Cardiac muscle cell (in vitro differentiated cells and primary cell): ENCODE measurements around the gene TTF1. TPM values are rescaled to one million over a fixed set of nuclear protein-coding genes. Genes with fewer than 3 reads are reported as not detected.

ENCODE experiments used
- DNase-seq, 2 donors: peaks; one replicate each; pipeline versions ENCODE4 v3.0.0 to v3.0.0-alpha.2; 2010 to 2017; ENCODE audit warnings: low read depth in 1 of 2, low spot score in 1 of 2
- H3K27ac ChIP-seq: fragments of 200-600 bp; sonication (generic); 2 replicates; pipeline ENCODE4 v1.5.1; 2016
- H3K27me3 ChIP-seq: fragments of 200-600 bp; sonication (generic); 2 replicates; pipeline ENCODE4 v1.6.0; 2016; ENCODE audit warnings: control low read depth
- H3K36me3 ChIP-seq: fragments of 200-600 bp; sonication (generic); 2 replicates; pipeline ENCODE4 v1.5.1; 2016; ENCODE audit warnings: control low read depth
- H3K4me1 ChIP-seq: fragments of 200-600 bp; sonication (generic); 2 replicates; pipeline ENCODE4 v1.8.1; 2017; ENCODE audit warnings: low read depth, mild to moderate bottlenecking, mixed run types
- H3K4me3 ChIP-seq: fragments of 200-600 bp; sonication (generic); 2 replicates; pipeline ENCODE4 v1.5.1; 2016; ENCODE audit warnings: mild to moderate bottlenecking
- H3K9me3 ChIP-seq: fragments of 200-600 bp; sonication (generic); 2 replicates; pipeline ENCODE4 v1.5.1; 2017; ENCODE audit warnings: low read depth, mild to moderate bottlenecking, control low read depth
- CTCF ChIP-seq: IDR thresholded peaks from 2 replicates; pipeline ENCODE4 v1.5.1; 2012; ENCODE audit warnings: low read depth, mild to moderate bottlenecking, low read length
- polyA plus RNA-seq: library from polyadenylated mRNA; unstranded; fragments of >200 nt; fragmentation: Nextera tagmentation; extraction: Ambion mirVana; gene quantifications from 2 replicates; pipeline ENCODE4 v1.2.1, GENCODE V29; 2016
- total RNA-seq: library from RNA; depleted of rRNA; stranded (reverse); fragments of >200 nt; gene quantifications from 2 replicates; pipeline ENCODE4 v1.2.3, GENCODE V29; 2016

The TTF1 gene
- total and polyA plus RNA-seq, 2 experiments from 2014 or later: 8.8 to 10.9 TPM

- H3K36me3 ChIP-seq: peaks cover 6% of the 10 kb centered on the region
- peaks cover 3% of the 10 kb centered on the region for H3K4me1 ChIP-seq
- H3K4me3 ChIP-seq: no peak overlapping the region
- peaks cover 3% of the 10 kb centered on the region for H3K27me3 ChIP-seq
- no peak overlapping the region for H3K27ac ChIP-seq
- peak in 1 of 2 donors; percentile 80 for DNase-seq
- no peaks in the 10 kb centered on the region for H3K9me3 ChIP-seq
- no peak for TF ChIP-seq CTCF
Observed at GRCh38 chr9:132404228-132404881, 2.3 kb downstream of the TTF1 start.

GRCh38 chr9:132401824-132402223 lies 4.8 kb downstream of the TTF1 start:
- no peak overlapping the region for H3K4me3 ChIP-seq
- no peaks in the 10 kb centered on the region for H3K27me3 ChIP-seq
- TF ChIP-seq CTCF: no peak
- H3K4me1 ChIP-seq: peaks cover 3% of the 10 kb centered on the region
- no peak overlapping the region for H3K27ac ChIP-seq
- peaks cover 22% of the 10 kb centered on the region for H3K36me3 ChIP-seq
- no peaks in the 10 kb centered on the region for H3K9me3 ChIP-seq
- no peak for DNase-seq

GRCh38 chr9:132395560-132395959 lies 11.1 kb downstream of the TTF1 start:
- Histone ChIP-seq H3K27ac (no peak overlapping the region), H3K9me3 (no peaks in the 10 kb centered on the region), H3K4me1 (no peaks in the 10 kb centered on the region), H3K27me3 (no peaks in the 10 kb centered on the region), H3K36me3 (peaks cover 57% of the 10 kb centered on the region), H3K4me3 (no peak overlapping the region)
- no peak for DNase-seq
- TF ChIP-seq CTCF: no peak

- H3K36me3 ChIP-seq: peaks cover 69% of the 10 kb centered on the region
- TF ChIP-seq CTCF: no peak
Observed at GRCh38 chr9:132391449-132391848, 15.2 kb downstream of the TTF1 start.

GRCh38 chr9:132390966-132391365 lies 15.7 kb downstream of the TTF1 start:
- no peaks in the 10 kb centered on the region for H3K4me1 ChIP-seq
- peaks cover 69% of the 10 kb centered on the region for H3K36me3 ChIP-seq
- no peak for DNase-seq
- no peak overlapping the region for H3K27ac ChIP-seq
- H3K4me3 ChIP-seq: no peak overlapping the region
- no peak for TF ChIP-seq CTCF
- no peaks in the 10 kb centered on the region for H3K27me3 ChIP-seq
- no peaks in the 10 kb centered on the region for H3K9me3 ChIP-seq

More at GRCh38 chr9:132391449-132391848, 15.2 kb downstream of the TTF1 start:
- H3K27ac ChIP-seq: no peak overlapping the region
- H3K27me3 ChIP-seq: no peaks in the 10 kb centered on the region
- H3K9me3 ChIP-seq: no peaks in the 10 kb centered on the region
- no peak for DNase-seq
- no peak overlapping the region for H3K4me3 ChIP-seq
- H3K4me1 ChIP-seq: no peaks in the 10 kb centered on the region
